Sigmoid colon (tissue), 7 donors: ENCODE data around the gene SP140L. TPM values are rescaled to one million over a fixed set of nuclear protein-coding genes. Genes with fewer than 3 reads are reported as not detected.

ENCODE experiments used
- DNase-seq: peaks from one replicate; pipeline ENCODE4 v3.0.0-alpha.2; 2019
- H3K27ac ChIP-seq, 4 donors: fragments of 200-600 bp; sonication (generic); one replicate each; pipeline ENCODE4 v1.5.1; 2016 to 2019; ENCODE audit warnings: mild to moderate bottlenecking in 1 of 4
- H3K27me3 ChIP-seq, 3 donors: fragments of 200-600 bp; sonication (generic); one replicate each; pipeline ENCODE4 v1.5.1; 2019; ENCODE audit warnings: mild to moderate bottlenecking in 1 of 3
- H3K36me3 ChIP-seq, 4 donors: fragments of 200-600 bp; sonication (generic); one replicate each; pipeline ENCODE4 v1.5.1; 2016 to 2019
- H3K4me1 ChIP-seq, 4 donors: fragments of 200-600 bp; sonication (generic); one replicate each; pipeline ENCODE4 v1.5.1; 2017 to 2019
- H3K4me3 ChIP-seq, 4 donors: fragments of 200-600 bp; sonication (generic); one replicate each; pipeline ENCODE4 v1.5.1; 2017 to 2019; ENCODE audit warnings: mild to moderate bottlenecking in 2 of 4, moderate library complexity in 1 of 4
- H3K9me3 ChIP-seq, 4 donors: fragments of 200-600 bp in 3 of 4; sonication (generic) in 3 of 4; one replicate each; pipeline versions ENCODE4 v1.5.1 to v1.6.1; 2013 to 2019
- CTCF ChIP-seq, 4 experiments: fragments of 450-650 bp in 3 of 4; fragments of 200-600 bp in 1 of 4; IDR thresholded peaks; one replicate each; pipeline ENCODE4 v1.5.1; 2016 to 2019; ENCODE audit warnings: antibody characterized with exemption in 4 of 4, mild to moderate bottlenecking in 3 of 4, moderate library complexity in 2 of 4
- EP300 ChIP-seq, 4 donors: sonication (generic); formaldehyde crosslinking; IDR thresholded peaks; one replicate each; pipeline ENCODE4 v1.6.1; 2017; ENCODE audit warnings: antibody characterized with exemption in 4 of 4
- POLR2A ChIP-seq, 2 donors: fragments of 450-650 bp; IDR thresholded peaks; one replicate each; pipeline ENCODE4 v1.6.1; 2016; ENCODE audit warnings: antibody characterized with exemption in 2 of 2, mild to moderate bottlenecking in 2 of 2, moderate library complexity in 2 of 2
- POLR2AphosphoS5 ChIP-seq, 4 donors: sonication (generic); formaldehyde crosslinking; IDR thresholded peaks; one replicate each; pipeline ENCODE4 v1.6.1; 2017; ENCODE audit warnings: antibody characterized with exemption in 4 of 4
- WGBS, 2 donors: extraction: QIAGEN DNeasy Blood & Tissue Kit; methylation state at CpG; one replicate each; pipeline ENCODE4 v1.1.7; 2013; 5-methylcytosine and 5-hydroxymethylcytosine counted together
- intact Hi-C: fragments of 100-400 bp; cut with DNase I; formaldehyde crosslinking; loops from one replicate; pipeline ENCODE4 v1.15.1; 2023
- polyA plus RNA-seq, 3 donors: library from polyadenylated mRNA; stranded (reverse); fragments of 200-250 nt; gene quantifications; one replicate each; pipeline ENCODE4 v1.2.3, GENCODE V29; 2013
- total RNA-seq, 4 donors: library from RNA; depleted of rRNA; stranded (reverse); fragments of >200 nt; gene quantifications; one replicate each; pipeline ENCODE4 v1.1.0, GENCODE V29; 2016
- donor health status: healthy with polysubstance abuse.
- donor health status: Bipolar disorder and iron deficiency.
- donor health status: healthy.

The SP140L gene
- total and polyA plus RNA-seq, 7 donors: 4.3 to 28.2 (median 8.2) TPM

GRCh38 chr2:230299618-230300017 lies 27.4 kb upstream of the SP140L start:
- H3K4me1 ChIP-seq: no peaks in the 10 kb centered on the region
- H3K27ac ChIP-seq: no peak overlapping the region
- peaks cover 0 to 6% (median 2%) of the 10 kb centered on the region in 4 donors for H3K9me3 ChIP-seq
- TF ChIP-seq CTCF (IDR thresholded peaks at IDR 0.05) (no peak), POLR2A (IDR thresholded peaks at IDR 0.05) (no peak), POLR2AphosphoS5 (IDR thresholded peaks at IDR 0.05) (no peak), EP300 (IDR thresholded peaks at IDR 0.05) (no peak)
- H3K27me3 ChIP-seq: no peaks in the 10 kb centered on the region
- no peak for DNase-seq
- H3K4me3 ChIP-seq: no peak overlapping the region
- no peaks in the 10 kb centered on the region for H3K36me3 ChIP-seq
- intact Hi-C loops: no loop called here
- WGBS, 2 donors: 93 to 97% methylated on average over 2 of the region's 2 CpGs

- no peak overlapping the region for H3K4me3 ChIP-seq
- WGBS, 2 donors: 93 to 96% methylated on average over 23 of the region's 23 CpGs
- no peaks in the 10 kb centered on the region for H3K27me3 ChIP-seq
- H3K4me1 ChIP-seq: no peaks in the 10 kb centered on the region
- TF ChIP-seq POLR2AphosphoS5 (IDR thresholded peaks at IDR 0.05) (no peak), CTCF (IDR thresholded peaks at IDR 0.05) (no peak), EP300 (IDR thresholded peaks at IDR 0.05) (no peak), POLR2A (IDR thresholded peaks at IDR 0.05) (no peak)
- peaks cover 0 to 2% (median 0%) of the 10 kb centered on the region in 4 donors for H3K9me3 ChIP-seq
- H3K36me3 ChIP-seq: no peaks in the 10 kb centered on the region
- no peak overlapping the region for H3K27ac ChIP-seq
- no peak for DNase-seq
- intact Hi-C loops: no loop called here
Measured at GRCh38 chr2:230305416-230306275, 21.3 kb upstream of the SP140L start.

- H3K4me3 ChIP-seq: no peak overlapping the region
- H3K9me3 ChIP-seq: peaks cover 0 to 2% (median 0%) of the 10 kb centered on the region in 4 donors
- intact Hi-C loops: no loop called here
- 48 to 97% methylated on average over 2 of the region's 2 CpGs for WGBS, 2 donors
- no peak overlapping the region for H3K27ac ChIP-seq
- TF ChIP-seq CTCF (IDR thresholded peaks at IDR 0.05) (no peak), EP300 (IDR thresholded peaks at IDR 0.05) (no peak), POLR2A (IDR thresholded peaks at IDR 0.05) (no peak), POLR2AphosphoS5 (IDR thresholded peaks at IDR 0.05) (no peak)
- H3K27me3 ChIP-seq: no peaks in the 10 kb centered on the region
- H3K4me1 ChIP-seq: no peaks in the 10 kb centered on the region
- DNase-seq: no peak
- H3K36me3 ChIP-seq: no peaks in the 10 kb centered on the region
Measured at GRCh38 chr2:230306474-230306873, 20.5 kb upstream of the SP140L start.

DNA sequence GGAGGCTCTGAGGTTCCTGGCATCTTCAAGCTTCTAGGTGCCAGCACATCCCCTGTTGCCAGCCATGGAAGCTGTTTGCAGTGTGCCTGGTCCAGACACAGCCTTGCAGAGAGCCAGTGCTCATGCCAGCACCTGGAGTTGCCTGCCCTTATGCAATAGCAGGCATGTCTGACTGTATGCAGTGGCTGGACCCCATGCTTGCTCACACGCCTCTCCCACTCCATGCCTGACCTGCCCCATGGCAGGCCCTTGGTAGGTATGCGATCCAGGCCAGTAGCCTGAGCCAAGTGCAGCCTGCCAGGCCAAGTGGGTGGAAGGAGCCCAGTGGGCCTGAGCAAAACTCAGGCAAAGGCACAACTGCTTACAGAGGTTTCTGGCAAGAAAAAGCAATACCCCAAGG lies 19.5 kb upstream of the SP140L start:
- no peaks in the 10 kb centered on the region for H3K36me3 ChIP-seq
- intact Hi-C loops: no loop called here
- no peaks in the 10 kb centered on the region for H3K4me1 ChIP-seq
- H3K27me3 ChIP-seq: no peaks in the 10 kb centered on the region
- peaks cover 0 to 2% (median 0%) of the 10 kb centered on the region in 4 donors for H3K9me3 ChIP-seq
- no peak overlapping the region for H3K27ac ChIP-seq
- no peak overlapping the region for H3K4me3 ChIP-seq
- no peak for DNase-seq
- TF ChIP-seq POLR2AphosphoS5 (IDR thresholded peaks at IDR 0.05) (no peak), EP300 (IDR thresholded peaks at IDR 0.05) (no peak), POLR2A (IDR thresholded peaks at IDR 0.05) (no peak), CTCF (IDR thresholded peaks at IDR 0.05) (no peak)
- WGBS, 2 donors: 94 to 97% methylated on average over 2 of the region's 2 CpGs
